ENCODE measurements around the gene SELENOO. TPM values are rescaled to one million over a fixed set of nuclear protein-coding genes. Genes with fewer than 3 reads are reported as not detected.

Gene SELENOO
- total RNA-seq, 4 donors from 2014 or later = 20.7 to 50.6 (median 31.0) TPM

GRCh38 chr22:50220603-50221409 lies 20.0 kb downstream of the SELENOO start:
- TF ChIP-seq CTCF (IDR thresholded peaks at IDR 0.05) = no peak
- no peak for TF ChIP-seq POLR2A (IDR thresholded peaks at IDR 0.05)
- H3K4me3 ChIP-seq (replicated peaks in 1 of 3) = no peak overlapping the region
- no peak for DNase-seq
- WGBS, 2 donors = 92 to 96% methylated on average over 31 to 43 of the region's 45 CpGs
- H3K4me1 ChIP-seq = peaks cover 5 to 6% of the 10 kb centered on the region in 2 donors
- H3K9me3 ChIP-seq = no peaks in the 10 kb centered on the region
- H3K27ac ChIP-seq = no peak overlapping the region
- intact Hi-C loops (cut with DNase I) = no loop called here
- peaks cover 69 to 80% of the 10 kb centered on the region in 2 donors for H3K36me3 ChIP-seq
- H3K27me3 ChIP-seq = no peaks in the 10 kb centered on the region

- peaks cover 63 to 78% of the 10 kb centered on the region in 2 donors for H3K36me3 ChIP-seq
- H3K27ac ChIP-seq = no peak overlapping the region
- no peaks in the 10 kb centered on the region for H3K27me3 ChIP-seq
- WGBS, 2 donors = 84 to 98% methylated on average over 10 to 12 of the region's 19 CpGs
- TF ChIP-seq CTCF (IDR thresholded peaks at IDR 0.05) (no peak), POLR2A (IDR thresholded peaks at IDR 0.05) (no peak)
- no peak overlapping the region for H3K4me3 ChIP-seq (replicated peaks in 1 of 3)
- no peak for DNase-seq
- H3K9me3 ChIP-seq = no peaks in the 10 kb centered on the region
- peaks cover 5 to 6% of the 10 kb centered on the region in 2 donors for H3K4me1 ChIP-seq
- intact Hi-C loops (cut with DNase I) = no loop called here
Observed at GRCh38 chr22:50221410-50222300, 20.8 kb downstream of the SELENOO start.

- DNase-seq = no peak
- intact Hi-C loops (cut with DNase I) = no loop called here
- no peak overlapping the region for H3K4me3 ChIP-seq (replicated peaks in 1 of 3)
- no peak for TF ChIP-seq CTCF (IDR thresholded peaks at IDR 0.05)
- no peak for TF ChIP-seq POLR2A (IDR thresholded peaks at IDR 0.05)
- no peaks in the 10 kb centered on the region for H3K9me3 ChIP-seq
- H3K27me3 ChIP-seq = no peaks in the 10 kb centered on the region
- H3K27ac ChIP-seq = no peak overlapping the region
- WGBS, 2 donors = 91% methylated on average over 4 to 7 of the region's 8 CpGs
- peaks cover 56 to 71% of the 10 kb centered on the region in 2 donors for H3K36me3 ChIP-seq
- peaks cover 5 to 6% of the 10 kb centered on the region in 2 donors for H3K4me1 ChIP-seq
Observed at GRCh38 chr22:50222508-50222907, 21.7 kb downstream of the SELENOO start.

GRCh38 chr22:50224071-50224470 lies 23.3 kb downstream of the SELENOO start:
- TF ChIP-seq CTCF (IDR thresholded peaks at IDR 0.05) (no peak), POLR2A (IDR thresholded peaks at IDR 0.05) (no peak)
- no peak overlapping the region for H3K27ac ChIP-seq
- H3K4me1 ChIP-seq = peaks cover 5 to 6% of the 10 kb centered on the region in 2 donors
- no peak overlapping the region for H3K4me3 ChIP-seq (replicated peaks in 1 of 3)
- intact Hi-C loops (cut with DNase I) = no loop called here
- H3K27me3 ChIP-seq = no peaks in the 10 kb centered on the region
- no peaks in the 10 kb centered on the region for H3K9me3 ChIP-seq
- peaks cover 46 to 59% of the 10 kb centered on the region in 2 donors for H3K36me3 ChIP-seq
- no peak for DNase-seq
- 95 to 97% methylated on average over 16 of the region's 16 CpGs for WGBS, 2 donors

All from thyroid gland (tissue), 4 donors.